Right lobe of liver (tissue), 4 donors: ENCODE measurements around the gene SLC4A5.

Experiments used
- CTCF ChIP-seq, 4 donors: fragments of 200-600 bp in 3 of 4; fragments of 450-650 bp in 1 of 4; IDR thresholded peaks; one replicate each; pipeline versions ENCODE4 v1.5.1 to v1.8.0; 2016 to 2022; ENCODE audit warnings: antibody characterized with exemption in 4 of 4, mild to moderate bottlenecking in 2 of 4
- POLR2A ChIP-seq: fragments of 450-650 bp; IDR thresholded peaks from one replicate; pipeline ENCODE4 v1.6.1; 2017; ENCODE audit warnings: antibody characterized with exemption, mild to moderate bottlenecking
- donor health status: DM: no; HTN: no; CAD: no.
- donor health status: DM: no; HTN: no; CAD: no.
- donor health status: DM: no; HTN: yes; CAD: no.

- TF ChIP-seq CTCF (IDR thresholded peaks at IDR 0.05) (no peak), POLR2A (no peak)
Observed at GRCh38 chr2:74262681-74263080, 80.5 kb downstream of the SLC4A5 start.
